Ovary (tissue), 9 donors: Measurements from ENCODE around the gene DENND1B. TPM values are rescaled to one million over a fixed set of nuclear protein-coding genes. Genes with fewer than 3 reads are reported as not detected.
A peak's percentile ranks its signal among the peaks of the same experiment; 100 is the strongest.

Source experiments
- DNase-seq, 5 donors: peaks; one replicate each; pipeline ENCODE4 v3.0.0-alpha.2; 2019 to 2020
- H3K27ac ChIP-seq, 2 donors: fragments of 200-600 bp; one replicate each; pipeline versions ENCODE4 v1.5.1 to v1.8.0; 2019 to 2022
- H3K27me3 ChIP-seq: fragments of 200-600 bp; one replicate; pipeline ENCODE4 v1.8.0; 2022
- H3K36me3 ChIP-seq: fragments of 200-600 bp; sonication (generic); one replicate; pipeline ENCODE4 v1.5.1; 2019
- H3K4me1 ChIP-seq: one replicate; pipeline ENCODE4 v1.8.1; 2013; ENCODE audit warnings: mild to moderate bottlenecking, moderate library complexity; ENCODE audit not compliant: insufficient read depth
- H3K4me3 ChIP-seq: fragments of 200-600 bp; sonication (generic); one replicate; pipeline ENCODE4 v1.5.1; 2017
- H3K9me3 ChIP-seq, 2 donors: fragments of 200-600 bp in 1 of 2; sonication (generic) in 1 of 2; one replicate each; pipeline versions ENCODE4 v1.5.1 to v1.8.1; 2013 to 2019; ENCODE audit warnings: mild to moderate bottlenecking in 1 of 2, moderate library complexity in 1 of 2
- CTCF ChIP-seq, 3 donors: fragments of 450-650 bp in 2 of 3; fragments of 200-600 bp in 1 of 3; IDR thresholded peaks; one replicate each; pipeline versions ENCODE4 v1.5.1 to v1.8.0; 2016 to 2022; ENCODE audit warnings: antibody characterized with exemption in 3 of 3, mild to moderate bottlenecking in 1 of 3
- EP300 ChIP-seq: sonication (generic); formaldehyde crosslinking; IDR thresholded peaks from one replicate; pipeline ENCODE4 v1.6.1; 2017; ENCODE audit warnings: antibody characterized with exemption
- POLR2A ChIP-seq: fragments of 450-650 bp; IDR thresholded peaks from one replicate; pipeline ENCODE4 v1.6.1; 2017; ENCODE audit warnings: antibody characterized with exemption, mild to moderate bottlenecking, moderate library complexity
- WGBS, 3 donors: extraction: QIAGEN DNeasy Blood & Tissue Kit in 1 of 3; methylation state at CpG; one replicate each; pipeline versions ENCODE4 v1.1.5 to v1.1.7; 2013 to 2017; 5-methylcytosine and 5-hydroxymethylcytosine counted together
- intact Hi-C, 4 donors: fragments of 100-400 bp; cut with DNase I; formaldehyde crosslinking; loops; one replicate each; pipeline versions ENCODE4 v1.11.0 to v1.15.1; 2022 to 2023
- polyA plus RNA-seq, 2 donors: library from polyadenylated mRNA; stranded (reverse); fragments of 200-250 nt in 1 of 2; fragments of 350-450 nt in 1 of 2; fragmentation: Illumina TruSeq in 1 of 2; extraction: RNeasy Lipid Tissue Mini Kit (QIAGEN cat#74804) in 1 of 2; gene quantifications; one replicate each; pipeline ENCODE4 v1.2.3, GENCODE V29; 2013 to 2014
- total RNA-seq, 7 donors: library from RNA; depleted of rRNA in 2 of 7; stranded (reverse); fragments of >200 nt in 2 of 7; fragmentation: NEBNext Ultra II Directional in 3 of 7; extraction: Animal tissue kit (Norgen Biotek cat#: 25700) in 3 of 7; gene quantifications; one replicate each; pipeline versions ENCODE4 v1.1.0 to v1.2.4, GENCODE V29; 2016 to 2023
- donor health status: DM: no; HTN: no; CAD: no; lungs with moderate emphysema.
- donor health status: DM: no; HTN: no; CAD: no.
- donor health status: Bipolar disorder and iron deficiency.
- donor health status: DM: yes; HTN: yes; CAD: no.
- donor health status: DM: no; HTN: no; CAD: no.
- donor health status: DM: yes; HTN: yes; CAD: no.

DENND1B gene
- total and polyA plus RNA-seq, 9 donors: 2.9 to 20.6 (median 14.1) TPM

DNA sequence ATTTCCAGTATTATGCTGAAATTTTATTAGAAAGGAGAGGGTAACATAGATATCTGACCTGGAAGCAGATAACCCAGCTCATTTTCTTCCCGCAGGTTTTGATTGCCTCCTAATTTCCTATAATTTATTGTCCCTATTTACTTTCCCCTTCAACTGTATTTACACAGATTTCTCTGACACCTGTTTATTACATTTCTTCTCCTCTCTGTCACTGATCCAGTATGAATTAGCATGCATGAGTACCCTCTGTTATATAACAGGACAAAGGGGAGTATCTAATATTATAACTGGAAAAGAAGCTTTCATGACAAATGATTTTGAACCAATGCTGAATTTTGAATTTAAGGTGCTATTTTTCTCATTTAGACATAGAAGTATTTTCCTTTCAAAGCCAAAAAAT, 37.4 kb downstream of the DENND1B start:
- H3K9me3 ChIP-seq: no peaks in the 10 kb centered on the region
- peaks cover 2% of the 10 kb centered on the region for H3K4me1 ChIP-seq
- H3K36me3 ChIP-seq: no peaks in the 10 kb centered on the region
- TF ChIP-seq CTCF (IDR thresholded peaks at IDR 0.05) (no peak), POLR2A (no peak), EP300 (no peak)
- no peak for DNase-seq
- H3K27me3 ChIP-seq: no peaks in the 10 kb centered on the region
- no peak overlapping the region for H3K27ac ChIP-seq
- H3K4me3 ChIP-seq: no peak overlapping the region
- 70 to 84% (median 75%) methylated on average over 1 of the region's 1 CpG for whole genome bisulfite sequencing, 3 donors
- intact Hi-C loops: no loop called here

GRCh38 chr1:197736685-197737084, 38.6 kb downstream of the DENND1B start:
- Histone ChIP-seq H3K4me1 (peaks cover 2% of the 10 kb centered on the region), H3K4me3 (no peak overlapping the region), H3K27me3 (no peaks in the 10 kb centered on the region), H3K27ac (no peak overlapping the region), H3K9me3 (no peaks in the 10 kb centered on the region), H3K36me3 (no peaks in the 10 kb centered on the region)
- no peak for TF ChIP-seq CTCF (IDR thresholded peaks at IDR 0.05)
- no peak for TF ChIP-seq EP300
- no peak for TF ChIP-seq POLR2A
- DNase-seq: no peak
- intact Hi-C loops: no loop called here
- WGBS, 3 donors: 75 to 93% (median 91%) methylated on average over 1 of the region's 1 CpG

DNA sequence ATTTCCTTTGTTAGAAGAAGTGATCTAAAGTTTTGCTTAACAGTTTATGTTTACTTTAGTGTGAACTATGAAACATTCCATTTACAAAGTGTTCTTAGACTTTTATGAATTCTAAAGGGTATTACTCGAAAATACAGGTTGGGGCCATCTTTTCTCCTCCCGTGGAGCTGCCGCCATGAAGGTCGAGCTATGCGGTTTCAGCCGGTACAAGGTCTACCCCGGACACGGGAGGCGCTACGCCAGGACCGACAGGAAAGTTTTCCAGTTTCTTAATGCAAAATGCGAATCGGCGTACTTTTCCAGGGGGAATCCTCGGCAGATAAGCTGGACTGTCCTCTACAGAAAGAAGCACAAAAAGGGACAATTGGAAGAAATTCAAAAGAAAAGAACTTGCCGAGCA, 39.8 kb downstream of the DENND1B start:
- H3K4me1 ChIP-seq: peaks cover 2% of the 10 kb centered on the region
- peak in 1 of 5 donors; percentile 13 for DNase-seq
- TF ChIP-seq CTCF (IDR thresholded peaks at IDR 0.05) (no peak), POLR2A (no peak), EP300 (no peak)
- intact Hi-C loops: no loop called here
- no peak overlapping the region for H3K27ac ChIP-seq
- H3K36me3 ChIP-seq: no peaks in the 10 kb centered on the region
- H3K4me3 ChIP-seq: no peak overlapping the region
- H3K27me3 ChIP-seq: no peaks in the 10 kb centered on the region
- no peaks in the 10 kb centered on the region for H3K9me3 ChIP-seq
- WGBS, 3 donors: 96% methylated on average over 16 of the region's 16 CpGs

DNA sequence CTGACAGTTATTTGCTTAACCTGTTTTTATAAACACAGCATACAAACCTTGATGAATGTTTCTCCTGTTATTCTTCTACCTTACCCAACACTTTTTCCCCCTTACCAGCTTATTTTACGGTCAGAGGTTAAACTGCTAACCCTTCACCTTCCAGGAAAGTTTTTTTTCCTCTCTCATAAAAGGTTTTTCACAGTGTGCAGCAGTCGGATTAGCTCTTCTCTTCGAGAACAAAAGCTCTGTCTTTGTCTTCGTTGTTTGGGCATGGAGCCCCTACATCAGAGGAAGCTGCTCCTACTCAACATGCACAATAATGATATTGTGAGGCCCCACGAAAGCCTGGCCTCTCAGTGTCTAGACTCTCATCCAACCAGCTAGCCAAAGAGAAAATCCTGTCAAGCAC, 42.0 kb downstream of the DENND1B start:
- intact Hi-C loops: no loop called here
- no peak for TF ChIP-seq POLR2A
- WGBS, 3 donors: 81 to 87% (median 86%) methylated on average over 5 of the region's 5 CpGs

DNA sequence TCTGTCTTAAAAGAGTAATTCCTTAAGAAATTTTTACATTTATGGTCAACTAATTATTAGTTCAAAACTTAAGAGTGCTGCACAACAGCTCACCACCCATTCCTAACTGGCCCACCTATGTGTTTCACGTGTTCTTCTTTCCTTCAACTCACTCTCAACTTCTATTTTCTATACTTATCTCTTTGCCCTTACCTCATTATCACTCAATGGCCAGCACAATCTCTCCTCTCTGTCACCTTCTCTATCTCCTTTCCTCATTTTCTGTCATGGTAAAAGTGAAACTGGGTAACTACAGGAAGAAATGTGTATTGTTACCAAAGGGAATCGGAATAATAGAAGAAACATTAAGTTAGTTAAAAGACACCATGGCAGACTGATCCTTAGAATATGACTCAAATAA, 43.1 kb downstream of the DENND1B start:
- intact Hi-C loops: no loop called here
- no peak for TF ChIP-seq EP300
- TF ChIP-seq CTCF (IDR thresholded peaks at IDR 0.05): no peak
- TF ChIP-seq POLR2A: no peak
- H3K4me3 ChIP-seq: no peak overlapping the region
- no peaks in the 10 kb centered on the region for H3K9me3 ChIP-seq
- H3K36me3 ChIP-seq: no peaks in the 10 kb centered on the region
- DNase-seq: no peak
- whole genome bisulfite sequencing, 3 donors: 73 to 98% (median 98%) methylated on average over 2 of the region's 2 CpGs
- no peaks in the 10 kb centered on the region for H3K4me1 ChIP-seq
- H3K27ac ChIP-seq: no peak overlapping the region
- no peaks in the 10 kb centered on the region for H3K27me3 ChIP-seq

More for the DNA sequence above, 42.0 kb downstream of the DENND1B start:
- no peak for DNase-seq
- Histone ChIP-seq H3K4me3 (no peak overlapping the region), H3K36me3 (no peaks in the 10 kb centered on the region), H3K27ac (no peak overlapping the region), H3K4me1 (peaks cover 2% of the 10 kb centered on the region), H3K27me3 (no peaks in the 10 kb centered on the region), H3K9me3 (no peaks in the 10 kb centered on the region)
